ENCODE measurements around the gene SCAP. TPM values are rescaled to one million over a fixed set of nuclear protein-coding genes. Genes with fewer than 3 reads are reported as not detected.

SCAP gene
- total and polyA plus RNA-seq, 4 donors: 44.1 to 91.8 (median 47.4) TPM

DNA sequence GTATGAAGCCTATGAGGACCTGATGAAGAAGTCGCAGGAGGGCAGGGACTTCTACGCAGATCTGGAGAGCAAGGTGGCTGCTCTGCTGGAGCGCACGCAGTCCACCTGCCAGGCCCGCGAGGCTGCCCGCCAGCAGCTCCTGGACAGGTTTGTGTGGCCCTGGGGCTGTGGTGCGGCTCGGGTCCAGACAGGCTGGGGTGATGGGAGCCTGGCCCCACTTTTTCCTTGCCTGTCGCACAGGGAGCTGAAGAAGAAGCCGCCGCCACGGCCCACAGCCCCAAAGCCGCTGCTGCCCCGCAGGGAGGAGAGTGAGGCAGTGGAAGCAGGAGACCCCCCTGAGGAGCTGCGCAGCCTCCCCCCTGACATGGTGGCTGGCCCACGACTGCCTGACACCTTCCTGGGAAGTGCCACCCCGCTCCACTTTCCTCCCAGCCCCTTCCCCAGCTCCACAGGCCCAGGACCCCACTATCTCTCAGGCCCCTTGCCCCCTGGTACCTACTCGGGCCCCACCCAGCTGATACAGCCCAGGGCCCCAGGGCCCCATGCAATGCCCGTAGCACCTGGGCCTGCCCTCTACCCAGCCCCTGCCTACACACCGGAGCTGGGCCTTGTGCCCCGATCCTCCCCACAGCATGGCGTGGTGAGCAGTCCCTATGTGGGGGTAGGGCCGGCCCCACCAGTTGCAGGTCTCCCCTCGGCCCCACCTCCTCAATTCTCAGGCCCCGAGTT, 65.9 kb downstream of the SCAP start:
- Histone ChIP-seq H3K27ac (ENCODE audit: low read depth in 1 of 2, low read length in 1 of 2) (no peak overlapping the region), H3K9me3 (ENCODE audit: control insufficient read depth in 4 of 4, insufficient read depth in 3 of 4, low read length in 3 of 4) (no peaks in the 10 kb centered on the region), H3K4me3 (no peak overlapping the region), H3K9ac (ENCODE audit: insufficient read depth in 1 of 2, low read length in 2 of 2) (no peak overlapping the region), H3K36me3 (ENCODE audit: control insufficient read depth in 4 of 4, insufficient read depth in 4 of 4, low read length in 4 of 4) (peaks cover 8 to 91% (median 23%) of the 10 kb centered on the region in 4 donors), H3K4me1 (ENCODE audit: control insufficient read depth in 5 of 5, insufficient read depth in 5 of 5, low read length in 5 of 5) (peaks cover 0 to 6% (median 0%) of the 10 kb centered on the region in 5 donors), H3K27me3 (ENCODE audit: control insufficient read depth in 3 of 3, insufficient read depth in 3 of 3, low read length in 2 of 3) (no peaks in the 10 kb centered on the region)
- WGBS, 2 donors: 95 to 97% methylated on average over 23 to 26 of the region's 26 CpGs
- TF ChIP-seq, protein P1, sequence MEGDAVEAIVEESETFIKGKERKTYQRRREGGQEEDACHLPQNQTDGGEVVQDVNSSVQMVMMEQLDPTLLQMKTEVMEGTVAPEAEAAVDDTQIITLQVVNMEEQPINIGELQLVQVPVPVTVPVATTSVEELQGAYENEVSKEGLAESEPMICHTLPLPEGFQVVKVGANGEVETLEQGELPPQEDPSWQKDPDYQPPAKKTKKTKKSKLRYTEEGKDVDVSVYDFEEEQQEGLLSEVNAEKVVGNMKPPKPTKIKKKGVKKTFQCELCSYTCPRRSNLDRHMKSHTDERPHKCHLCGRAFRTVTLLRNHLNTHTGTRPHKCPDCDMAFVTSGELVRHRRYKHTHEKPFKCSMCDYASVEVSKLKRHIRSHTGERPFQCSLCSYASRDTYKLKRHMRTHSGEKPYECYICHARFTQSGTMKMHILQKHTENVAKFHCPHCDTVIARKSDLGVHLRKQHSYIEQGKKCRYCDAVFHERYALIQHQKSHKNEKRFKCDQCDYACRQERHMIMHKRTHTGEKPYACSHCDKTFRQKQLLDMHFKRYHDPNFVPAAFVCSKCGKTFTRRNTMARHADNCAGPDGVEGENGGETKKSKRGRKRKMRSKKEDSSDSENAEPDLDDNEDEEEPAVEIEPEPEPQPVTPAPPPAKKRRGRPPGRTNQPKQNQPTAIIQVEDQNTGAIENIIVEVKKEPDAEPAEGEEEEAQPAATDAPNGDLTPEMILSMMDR (IDR thresholded peaks at IDR 0.05; ENCODE audit: control extremely low read depth, extremely low read depth): no peak
- ATAC-seq (ENCODE audit: insufficient read depth, low FRiP score) (no peak), DNase-seq (no peak)

DNA sequence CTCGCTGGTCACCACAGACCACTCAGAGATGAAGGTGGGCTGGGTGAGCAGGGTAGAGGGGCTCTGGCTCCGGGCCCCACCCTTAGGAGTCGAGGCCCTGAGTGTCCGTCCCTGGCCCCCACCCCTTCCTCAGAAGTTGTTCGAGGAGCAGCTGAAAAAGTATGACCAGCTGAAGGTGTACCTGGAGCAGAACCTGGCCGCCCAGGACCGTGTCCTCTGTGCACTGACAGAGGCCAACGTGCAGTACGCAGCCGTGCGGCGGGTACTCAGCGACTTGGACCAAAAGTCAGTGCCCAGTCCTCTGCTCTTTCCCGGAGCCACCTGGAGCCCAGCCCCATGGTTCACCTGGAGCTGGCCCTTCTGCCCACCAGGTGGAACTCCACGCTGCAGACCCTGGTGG, 66.5 kb downstream of the SCAP start:
- H3K4me3 ChIP-seq: no peak overlapping the region
- TF ChIP-seq, protein P1 (IDR thresholded peaks at IDR 0.05; ENCODE audit: control extremely low read depth, extremely low read depth): no peak
- H3K4me1 ChIP-seq (ENCODE audit: control insufficient read depth in 5 of 5, insufficient read depth in 5 of 5, low read length in 5 of 5): peaks cover 0 to 12% (median 5%) of the 10 kb centered on the region in 5 donors
- H3K9ac ChIP-seq (ENCODE audit: insufficient read depth in 1 of 2, low read length in 2 of 2): no peak overlapping the region
- no peaks in the 10 kb centered on the region for H3K27me3 ChIP-seq (ENCODE audit: control insufficient read depth in 3 of 3, insufficient read depth in 3 of 3, low read length in 2 of 3)
- ATAC-seq (ENCODE audit: insufficient read depth, low FRiP score) (no peak), DNase-seq (no peak)
- WGBS, 2 donors: 92 to 96% methylated on average over 15 of the region's 15 CpGs
- H3K27ac ChIP-seq (ENCODE audit: low read depth in 1 of 2, low read length in 1 of 2): no peak overlapping the region
- H3K9me3 ChIP-seq (ENCODE audit: control insufficient read depth in 4 of 4, insufficient read depth in 3 of 4, low read length in 3 of 4): no peaks in the 10 kb centered on the region
- H3K36me3 ChIP-seq (ENCODE audit: control insufficient read depth in 4 of 4, insufficient read depth in 4 of 4, low read length in 4 of 4): peaks cover 8 to 89% (median 23%) of the 10 kb centered on the region in 4 donors

DNA sequence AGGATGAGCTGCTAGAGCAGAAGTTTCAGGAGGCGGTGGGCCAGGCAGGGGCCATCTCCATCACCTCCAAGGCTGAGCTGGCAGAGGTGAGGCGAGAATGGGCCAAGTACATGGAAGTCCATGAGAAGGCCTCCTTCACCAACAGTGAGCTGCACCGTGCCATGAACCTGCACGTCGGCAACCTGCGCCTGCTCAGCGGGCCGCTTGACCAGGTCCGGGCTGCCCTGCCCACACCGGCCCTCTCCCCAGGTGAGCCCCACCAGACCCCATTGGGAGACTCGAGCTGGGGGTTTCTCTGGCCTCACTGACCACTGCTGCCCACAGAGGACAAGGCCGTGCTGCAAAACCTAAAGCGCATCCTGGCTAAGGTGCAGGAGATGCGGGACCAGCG, 66.9 kb downstream of the SCAP start:
- no peak for ATAC-seq (ENCODE audit: insufficient read depth, low FRiP score)
- Histone ChIP-seq H3K9ac (ENCODE audit: insufficient read depth in 1 of 2, low read length in 2 of 2) (no peak overlapping the region), H3K36me3 (ENCODE audit: control insufficient read depth in 4 of 4, insufficient read depth in 4 of 4, low read length in 4 of 4) (peaks cover 5 to 84% (median 23%) of the 10 kb centered on the region in 4 donors), H3K9me3 (ENCODE audit: control insufficient read depth in 4 of 4, insufficient read depth in 3 of 4, low read length in 3 of 4) (no peaks in the 10 kb centered on the region), H3K27ac (ENCODE audit: low read depth in 1 of 2, low read length in 1 of 2) (no peak overlapping the region), H3K27me3 (ENCODE audit: control insufficient read depth in 3 of 3, insufficient read depth in 3 of 3, low read length in 2 of 3) (no peaks in the 10 kb centered on the region), H3K4me3 (no peak overlapping the region), H3K4me1 (ENCODE audit: control insufficient read depth in 5 of 5, insufficient read depth in 5 of 5, low read length in 5 of 5) (peaks cover 0 to 12% (median 5%) of the 10 kb centered on the region in 5 donors)
- TF ChIP-seq, protein P1 (IDR thresholded peaks at IDR 0.05; ENCODE audit: control extremely low read depth, extremely low read depth): no peak
- DNase-seq: no peak
- WGBS, 2 donors: 93 to 95% methylated on average over 15 of the region's 15 CpGs

Data from lung (tissue), 12 donors.